ENCODE measurements around the gene GK2.

DNA sequence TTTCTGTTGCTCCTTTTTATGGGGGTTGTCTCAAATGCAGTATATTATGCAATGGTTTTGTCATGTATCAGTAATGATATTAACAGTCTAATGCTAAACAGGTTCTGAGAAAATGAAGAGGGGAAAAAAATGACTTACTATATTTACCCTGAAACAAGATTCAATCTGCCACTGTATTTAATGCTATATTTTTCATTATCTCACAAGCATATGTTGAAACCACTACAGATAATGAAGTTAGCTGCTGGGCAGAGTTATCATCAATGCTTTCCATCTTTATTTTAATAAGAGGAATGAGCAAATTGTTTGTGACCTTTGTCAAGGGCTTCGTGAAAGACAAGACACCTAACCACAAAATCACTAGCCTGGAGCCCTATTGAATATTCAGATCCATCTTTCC lies 49.6 kb downstream of the GK2 start:
- TF ChIP-seq, protein P1, sequence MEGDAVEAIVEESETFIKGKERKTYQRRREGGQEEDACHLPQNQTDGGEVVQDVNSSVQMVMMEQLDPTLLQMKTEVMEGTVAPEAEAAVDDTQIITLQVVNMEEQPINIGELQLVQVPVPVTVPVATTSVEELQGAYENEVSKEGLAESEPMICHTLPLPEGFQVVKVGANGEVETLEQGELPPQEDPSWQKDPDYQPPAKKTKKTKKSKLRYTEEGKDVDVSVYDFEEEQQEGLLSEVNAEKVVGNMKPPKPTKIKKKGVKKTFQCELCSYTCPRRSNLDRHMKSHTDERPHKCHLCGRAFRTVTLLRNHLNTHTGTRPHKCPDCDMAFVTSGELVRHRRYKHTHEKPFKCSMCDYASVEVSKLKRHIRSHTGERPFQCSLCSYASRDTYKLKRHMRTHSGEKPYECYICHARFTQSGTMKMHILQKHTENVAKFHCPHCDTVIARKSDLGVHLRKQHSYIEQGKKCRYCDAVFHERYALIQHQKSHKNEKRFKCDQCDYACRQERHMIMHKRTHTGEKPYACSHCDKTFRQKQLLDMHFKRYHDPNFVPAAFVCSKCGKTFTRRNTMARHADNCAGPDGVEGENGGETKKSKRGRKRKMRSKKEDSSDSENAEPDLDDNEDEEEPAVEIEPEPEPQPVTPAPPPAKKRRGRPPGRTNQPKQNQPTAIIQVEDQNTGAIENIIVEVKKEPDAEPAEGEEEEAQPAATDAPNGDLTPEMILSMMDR (IDR thresholded peaks at IDR 0.05) = no peak
- no peak for TF ChIP-seq POLR2A (IDR thresholded peaks at IDR 0.05)
- TF ChIP-seq POLR2AphosphoS5 (IDR thresholded peaks at IDR 0.05) = no peak

Data from breast epithelium (tissue), 3 donors.